Measurements from ENCODE around the gene MBOAT7. TPM values are rescaled to one million over a fixed set of nuclear protein-coding genes. Genes with fewer than 3 reads are reported as not detected.
A peak's percentile ranks its signal among the peaks of the same experiment; 100 is the strongest.

Gene MBOAT7, protein sequence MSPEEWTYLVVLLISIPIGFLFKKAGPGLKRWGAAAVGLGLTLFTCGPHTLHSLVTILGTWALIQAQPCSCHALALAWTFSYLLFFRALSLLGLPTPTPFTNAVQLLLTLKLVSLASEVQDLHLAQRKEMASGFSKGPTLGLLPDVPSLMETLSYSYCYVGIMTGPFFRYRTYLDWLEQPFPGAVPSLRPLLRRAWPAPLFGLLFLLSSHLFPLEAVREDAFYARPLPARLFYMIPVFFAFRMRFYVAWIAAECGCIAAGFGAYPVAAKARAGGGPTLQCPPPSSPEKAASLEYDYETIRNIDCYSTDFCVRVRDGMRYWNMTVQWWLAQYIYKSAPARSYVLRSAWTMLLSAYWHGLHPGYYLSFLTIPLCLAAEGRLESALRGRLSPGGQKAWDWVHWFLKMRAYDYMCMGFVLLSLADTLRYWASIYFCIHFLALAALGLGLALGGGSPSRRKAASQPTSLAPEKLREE
- 10 to 100 TPM in 3 of 4 donors, 1 to 10 TPM in 1; 5.3 to 47.8 (median 19.2) TPM for total RNA-seq

- no peaks in the 10 kb centered on the region for H3K27me3 ChIP-seq
- peak within 1 kb of the TSS; percentile 59 to 63 for H3K4me3 ChIP-seq
- peaks cover 0 to 17% of the 10 kb centered on the region in 2 donors for H3K4me1 ChIP-seq
- intact Hi-C loops (cut with DNase I; ENCODE audit: low total_unique reads): no loop called here
- no peaks in the 10 kb centered on the region for H3K36me3 ChIP-seq
- H3K27ac ChIP-seq: peak within 1 kb of the TSS; percentile 98
- TF ChIP-seq CTCF (IDR thresholded peaks at IDR 0.05): peak in 3 of 4 experiments; percentile 46 to 57 (median 49)
- peak; percentile 79 to 84 for TF ChIP-seq POLR2A (IDR thresholded peaks at IDR 0.05)
- H3K9me3 ChIP-seq: no peaks in the 10 kb centered on the region
- no peak for DNase-seq
Observed at GRCh38 chr19:54189145-54189734, at the start of gene MBOAT7. Gene MBOAT7, minus strand, starts transcription at chr19:54189580. Its CDS starts 1,072 bp downstream, at chr19:54188508.

DNA sequence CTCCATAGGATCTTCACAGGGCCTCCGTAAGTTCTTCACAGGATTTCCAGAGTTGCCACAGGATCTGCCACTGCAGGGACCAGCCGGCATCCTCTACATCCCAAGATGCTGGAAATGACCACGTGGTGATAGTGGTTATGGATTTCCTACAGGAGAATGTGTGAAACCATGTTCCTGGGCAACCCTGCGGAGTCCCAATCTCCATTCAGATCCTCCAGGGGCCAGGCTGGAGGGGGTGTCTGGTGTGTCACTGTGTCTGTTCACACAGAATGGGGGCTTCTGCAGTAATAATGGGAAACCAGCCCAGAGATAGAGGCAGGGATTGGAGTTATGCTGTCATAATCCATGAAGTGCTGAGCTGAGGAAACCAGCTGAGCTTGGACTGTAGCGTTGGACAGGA lies 44.6 kb upstream of the MBOAT7 start:
- no peaks in the 10 kb centered on the region for H3K9me3 ChIP-seq

GRCh38 chr19:54231077-54231931 lies 41.9 kb upstream of the MBOAT7 start:
- H3K9me3 ChIP-seq: no peaks in the 10 kb centered on the region
- no peaks in the 10 kb centered on the region for H3K27me3 ChIP-seq
- no peak overlapping the region for H3K4me3 ChIP-seq
- intact Hi-C loops (cut with DNase I; ENCODE audit: low total_unique reads): no loop called here
- no peaks in the 10 kb centered on the region for H3K36me3 ChIP-seq
- no peak overlapping the region for H3K27ac ChIP-seq
- DNase-seq: peak; percentile 71 to 83
- TF ChIP-seq POLR2A (IDR thresholded peaks at IDR 0.05) (no peak), CTCF (IDR thresholded peaks at IDR 0.05) (peak; percentile 68 to 78 (median 72))
- no peaks in the 10 kb centered on the region for H3K4me1 ChIP-seq

More for the DNA sequence above, 44.6 kb upstream of the MBOAT7 start:
- DNase-seq: no peak
- Histone ChIP-seq H3K4me3 (no peak overlapping the region), H3K27ac (no peak overlapping the region), H3K4me1 (no peaks in the 10 kb centered on the region), H3K36me3 (no peaks in the 10 kb centered on the region), H3K27me3 (no peaks in the 10 kb centered on the region)
- intact Hi-C loops (cut with DNase I; ENCODE audit: low total_unique reads): no loop called here
- TF ChIP-seq POLR2A (IDR thresholded peaks at IDR 0.05): no peak
- no peak for TF ChIP-seq CTCF (IDR thresholded peaks at IDR 0.05)

DNA sequence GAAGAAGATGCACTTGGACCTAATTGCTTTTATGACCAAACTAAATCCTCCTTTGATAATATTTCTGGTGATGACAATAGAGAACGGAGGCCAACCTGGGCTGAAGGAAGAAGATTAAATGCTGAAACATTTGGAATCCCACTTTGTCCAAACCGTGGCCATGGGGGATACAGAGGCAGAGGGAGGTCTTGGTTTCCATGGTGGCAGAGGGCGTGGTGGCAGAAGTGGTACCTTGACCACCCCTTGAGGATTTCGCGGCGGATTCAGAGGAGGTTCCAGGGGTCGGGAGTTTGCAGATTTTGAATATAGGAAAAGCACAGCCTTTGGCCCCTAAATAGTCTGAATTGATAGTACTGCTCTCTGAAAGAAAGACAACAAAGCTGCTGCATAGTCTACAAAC lies 40.7 kb upstream of the MBOAT7 start:
- no peak overlapping the region for H3K4me3 ChIP-seq
- H3K36me3 ChIP-seq: no peaks in the 10 kb centered on the region
- no peaks in the 10 kb centered on the region for H3K9me3 ChIP-seq
- TF ChIP-seq CTCF (IDR thresholded peaks at IDR 0.05): no peak
- no peak for TF ChIP-seq POLR2A (IDR thresholded peaks at IDR 0.05)
- H3K27me3 ChIP-seq: no peaks in the 10 kb centered on the region
- H3K27ac ChIP-seq: no peak overlapping the region
- DNase-seq: no peak
- no peaks in the 10 kb centered on the region for H3K4me1 ChIP-seq
- intact Hi-C loops (cut with DNase I; ENCODE audit: low total_unique reads): no loop called here
